ENCODE data around the gene FSTL1. TPM values are rescaled to one million over a fixed set of nuclear protein-coding genes. Genes with fewer than 3 reads are reported as not detected.

Gene FSTL1
- total and polyA plus RNA-seq, 2 of the 8 experiments (the other 6 are each of a cell fraction or from before 2014, with no cell fraction given): 158 to 516 TPM

DNA sequence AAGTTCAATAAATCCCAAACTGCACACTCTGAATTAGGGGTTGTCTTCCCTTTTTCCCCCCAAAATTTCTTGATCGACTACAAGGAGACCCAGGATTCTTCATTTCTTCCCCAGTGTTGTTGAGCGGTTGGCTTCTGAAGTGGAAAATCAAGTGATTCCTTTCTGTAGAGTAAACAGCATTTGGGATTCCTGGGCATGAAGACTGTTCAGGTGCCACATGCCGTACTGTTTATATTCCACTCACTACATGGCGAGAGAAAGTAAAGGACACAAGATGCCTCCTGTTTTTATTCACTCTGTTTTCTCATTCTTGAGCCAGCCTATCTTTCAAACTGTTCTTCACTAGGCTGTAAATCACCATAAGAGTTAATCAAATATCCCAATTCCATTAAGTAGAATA lies 12.6 kb downstream of the FSTL1 start:
- Histone ChIP-seq H2AK5ac (ENCODE audit: low read depth, low read length) (no peak overlapping the region), H3K4me1 (replicated peaks in 1 of 4; ENCODE audit: control insufficient read depth in 3 of 4, insufficient read depth in 4 of 4, low read length in 3 of 4) (peaks cover 3 to 13% (median 7%) of the 10 kb centered on the region in 4 experiments), H2BK120ac (replicated peaks; ENCODE audit: low read depth, low read length) (no peak overlapping the region), H4K91ac (replicated peaks; ENCODE audit: insufficient read length, low read length) (no peak overlapping the region), H3K4me2 (ENCODE audit: insufficient read depth in 1 of 2, low read depth in 2 of 2, low read length in 2 of 2) (no peak overlapping the region), H3K9ac (replicated peaks in 1 of 4; ENCODE audit: extremely low read depth in 1 of 4, low read depth in 3 of 4, low read length in 3 of 4) (no peak overlapping the region), H3K4ac (replicated peaks; ENCODE audit: insufficient read length, low read depth, low read length) (no peak overlapping the region), H3K23ac (ENCODE audit: insufficient read length) (no peak overlapping the region), H2BK15ac (ENCODE audit: low read length) (no peak overlapping the region), H3K36me3 (ENCODE audit: control insufficient read depth in 2 of 4, insufficient read depth in 4 of 4, low read length in 3 of 4) (peaks cover 16 to 50% (median 35%) of the 10 kb centered on the region in 4 experiments), H2BK12ac (ENCODE audit: low read depth, low read length) (no peak overlapping the region), H3K9me3 (ENCODE audit: insufficient read depth in 2 of 2, low read depth in 1 of 2, low read length in 1 of 2) (no peaks in the 10 kb centered on the region), H4K20me1 (replicated peaks in 1 of 2; ENCODE audit: control insufficient read depth in 1 of 2, insufficient read depth in 2 of 2, low read length in 2 of 2) (peaks cover 0 to 12% of the 10 kb centered on the region in 2 experiments), H4K8ac (ENCODE audit: extremely low read depth, insufficient read depth, low read length) (no peak overlapping the region), H3K18ac (ENCODE audit: extremely low read depth, low read length) (no peak overlapping the region), H2BK20ac (ENCODE audit: low read length) (no peak overlapping the region), H3K27ac (ENCODE audit: low read depth, low read length) (no peak overlapping the region), H4K5ac (ENCODE audit: insufficient read length, low read depth, low read length) (no peak overlapping the region), H3K14ac (ENCODE audit: insufficient read length) (no peak overlapping the region), H3K79me2 (ENCODE audit: control insufficient read depth in 1 of 2, insufficient read depth in 2 of 2, low read length in 2 of 2) (peaks cover 0 to 88% of the 10 kb centered on the region in 2 experiments; a peak in 3 of 4 replicates), H3K4me3 (ENCODE audit: extremely low read depth in 1 of 4, insufficient read depth in 2 of 4, low read depth in 3 of 4, low read length in 4 of 4) (no peak overlapping the region), H2BK5ac (ENCODE audit: low read depth, low read length) (no peak overlapping the region), H3K56ac (replicated peaks; ENCODE audit: insufficient read length, low read depth, low read length) (no peak overlapping the region), H3K27me3 (replicated peaks in 1 of 4; ENCODE audit: control insufficient read depth in 3 of 4, extremely low read depth in 1 of 4, insufficient read depth in 3 of 4, low read length in 3 of 4) (no peaks in the 10 kb centered on the region), H3K79me1 (ENCODE audit: low read depth, low read length) (peaks cover 3% of the 10 kb centered on the region; the same call in 1 of the 2 replicates), H2AFZ (ENCODE audit: low read length) (no peak overlapping the region), H3K23me2 (ENCODE audit: low read depth, low read length) (no peaks in the 10 kb centered on the region)
- ChIA-PET POLR2A (ENCODE audit: partially characterized antibody) (interaction anchor here (0.9 to 21.2 kb wide), 6 partner anchors 3 to 241 kb away, joined by 3 to 299 read pairs (median 6); partner anchors contain the start of gene FSTL1), CTCF (ENCODE audit: partially characterized antibody) (interaction anchor here (1.2 to 23.6 kb wide), 4 partner anchors 7 to 19 kb away, joined by 4 to 294 read pairs (median 150); partner anchors contain the start of gene FSTL1)
- 92% methylated on average over 4 of the region's 4 CpGs; no CpG with 5 or more reads in 1 of the 2 experiments for WGBS, 2 experiments (ENCODE audit: extremely low coverage in 1 of 2, insufficient coverage in 1 of 2, insufficient read length in 1 of 2, insufficient replicate concordance in 2 of 2, low coverage in 1 of 2, low lambda C conversion rate in 2 of 2, missing lambda C conversion rate in 1 of 2)
- FAIRE-seq (no peak), DNase-seq (ENCODE audit: low read depth in 1 of 2, low spot score in 2 of 2) (no peak)
- TF ChIP-seq BCL11A (IDR thresholded peaks at IDR 0.05; ENCODE audit: low read depth in 2 of 2, low read length in 2 of 2) (no peak), RNF2 (IDR thresholded peaks at IDR 0.05; ENCODE audit: borderline replicate concordance, low read depth, low read length, missing control alignments, poor library complexity, severe bottlenecking) (no peak), ASH2L (IDR thresholded peaks at IDR 0.05; ENCODE audit: low read length) (no peak), CTBP2 (IDR thresholded peaks at IDR 0.05; ENCODE audit: borderline replicate concordance, insufficient read depth, insufficient read length, low read length) (no peak), RXRA (IDR thresholded peaks at IDR 0.05; ENCODE audit: insufficient read depth, low read depth, low read length) (no peak), EP300 (IDR thresholded peaks at IDR 0.05; ENCODE audit: borderline replicate concordance in 1 of 2, low read depth in 2 of 2, low read length in 2 of 2) (no peak), CBX8 (IDR thresholded peaks at IDR 0.05; ENCODE audit: borderline replicate concordance, low read depth, low read length) (no peak), TCF12 (IDR thresholded peaks at IDR 0.05; ENCODE audit: low read depth, low read length) (no peak), SRF (IDR thresholded peaks at IDR 0.05; ENCODE audit: low read depth, low read length) (no peak), CREB1 (IDR thresholded peaks at IDR 0.05) (no peak), SP1 (IDR thresholded peaks at IDR 0.05; ENCODE audit: low read depth, low read length) (no peak)
- TF ChIP-seq, protein P1, sequence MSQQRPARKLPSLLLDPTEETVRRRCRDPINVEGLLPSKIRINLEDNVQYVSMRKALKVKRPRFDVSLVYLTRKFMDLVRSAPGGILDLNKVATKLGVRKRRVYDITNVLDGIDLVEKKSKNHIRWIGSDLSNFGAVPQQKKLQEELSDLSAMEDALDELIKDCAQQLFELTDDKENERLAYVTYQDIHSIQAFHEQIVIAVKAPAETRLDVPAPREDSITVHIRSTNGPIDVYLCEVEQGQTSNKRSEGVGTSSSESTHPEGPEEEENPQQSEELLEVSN (IDR thresholded peaks at IDR 0.05): no peak
